HG02840 (cell line): ENCODE data around the gene STARD4.

Experiments
- ATAC-seq: cut with Tn5 transposase; IDR thresholded peaks from one replicate; pipeline ENCODE4 v1.9.1; 2021; ENCODE audit warnings: mild to moderate bottlenecking, moderate library complexity, moderate number of reproducible peaks; ENCODE audit not compliant: unreplicated experiment, low FRiP score

The STARD4 gene

DNA sequence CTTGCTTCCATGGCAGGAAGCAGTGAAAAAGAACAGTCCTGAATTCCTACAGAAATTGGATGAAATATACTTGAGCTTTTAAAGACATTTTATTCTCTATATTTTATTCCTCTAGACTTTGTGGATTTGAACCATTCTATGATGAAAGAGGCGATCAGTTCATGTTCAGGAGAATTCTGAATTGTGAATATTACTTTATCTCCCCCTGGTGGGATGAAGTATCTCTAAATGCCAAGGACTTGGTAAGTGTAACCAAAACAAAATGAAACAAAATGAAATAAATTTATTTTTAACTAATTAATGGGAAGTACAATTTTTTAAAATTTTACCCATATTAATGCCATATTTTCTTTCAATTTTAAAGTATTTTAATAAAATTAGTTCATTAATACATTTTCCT, 34.1 kb downstream of the STARD4 start:
- no peak for ATAC-seq

DNA sequence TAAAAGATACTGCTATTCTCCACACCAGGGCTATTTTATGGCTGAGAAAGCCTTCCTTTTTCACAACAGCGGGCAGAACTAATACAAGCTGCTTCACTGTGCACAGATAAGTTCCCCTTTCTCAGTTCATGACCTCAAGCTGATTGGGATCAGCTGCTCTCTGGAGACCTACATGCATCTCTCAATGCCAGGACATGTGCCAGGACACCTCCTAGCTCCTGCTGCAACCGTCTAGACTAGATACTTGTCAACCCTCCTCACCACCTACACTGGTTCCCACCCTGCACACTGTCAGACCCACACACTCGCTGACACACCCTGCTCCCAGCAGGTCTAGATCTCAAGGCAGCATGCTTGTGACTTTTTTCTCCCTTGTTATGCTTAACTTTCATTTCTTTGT, 39.8 kb downstream of the STARD4 start:
- no peak for ATAC-seq

DNA sequence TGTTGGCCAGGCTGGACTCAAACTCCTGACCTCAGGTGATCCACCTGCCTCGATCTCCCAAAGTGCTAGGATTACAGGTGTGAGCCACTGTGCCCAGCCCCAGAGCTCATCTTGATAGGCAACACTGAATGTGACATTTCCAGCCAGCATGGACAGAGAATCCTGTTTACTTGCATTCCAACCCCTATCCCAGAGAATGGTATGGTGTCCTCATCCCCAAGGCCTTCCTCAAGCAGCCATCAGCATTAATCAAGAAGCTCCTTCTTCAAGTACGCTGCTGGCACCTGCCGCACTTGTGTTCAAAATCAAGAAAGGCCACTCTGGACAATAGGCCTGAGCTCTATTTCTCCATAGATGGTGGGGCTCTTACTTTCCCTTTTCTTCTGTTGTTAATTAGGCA, 40.2 kb downstream of the STARD4 start:
- no peak for ATAC-seq

DNA sequence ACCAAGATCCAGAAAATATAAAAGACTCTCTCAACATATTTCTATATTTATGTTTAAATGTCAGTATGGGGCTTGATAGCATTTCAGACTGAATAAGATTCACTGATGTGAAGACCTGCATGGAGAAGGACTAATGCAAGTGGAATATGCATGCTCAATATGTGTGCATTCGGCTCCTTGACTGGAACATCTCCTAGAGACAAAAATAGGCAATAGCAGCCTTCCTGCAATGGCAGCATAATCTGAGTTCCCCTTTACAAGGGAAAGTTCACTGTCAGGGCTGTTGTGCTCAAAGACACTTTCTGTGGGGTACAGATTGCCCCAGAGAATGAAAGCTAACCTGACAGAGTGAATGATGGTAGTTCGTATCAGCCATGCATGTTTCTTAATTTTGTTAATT, 42.4 kb downstream of the STARD4 start:
- ATAC-seq = no peak

DNA sequence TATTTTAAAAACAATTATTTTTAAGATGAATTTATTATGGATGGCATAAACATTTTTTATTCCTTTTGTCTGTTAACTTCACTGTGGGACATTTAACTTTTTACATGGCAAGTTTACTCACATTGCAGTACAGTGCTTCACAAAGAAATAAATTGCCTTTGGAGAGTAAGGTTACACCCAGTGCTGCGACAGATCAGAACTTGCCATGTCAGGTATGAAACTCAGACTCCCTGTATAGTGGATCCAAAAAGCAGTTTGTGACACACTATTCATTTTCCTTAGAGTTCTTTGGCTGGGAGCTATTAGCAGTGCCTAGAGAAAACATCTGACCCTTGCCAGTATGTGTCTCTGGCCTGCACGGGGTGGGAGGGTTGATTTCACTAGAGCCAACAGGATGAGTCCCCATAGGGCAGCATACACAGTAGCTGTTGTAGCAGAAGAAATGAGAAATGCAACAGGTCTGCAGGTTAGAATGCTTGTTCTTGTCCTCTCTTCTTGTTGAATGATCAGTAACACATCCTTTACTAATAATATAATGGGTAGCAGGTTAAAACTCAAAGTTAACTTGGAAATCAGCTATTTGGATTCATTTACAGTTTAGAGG, 42.9 kb downstream of the STARD4 start:
- ATAC-seq = no peak

DNA sequence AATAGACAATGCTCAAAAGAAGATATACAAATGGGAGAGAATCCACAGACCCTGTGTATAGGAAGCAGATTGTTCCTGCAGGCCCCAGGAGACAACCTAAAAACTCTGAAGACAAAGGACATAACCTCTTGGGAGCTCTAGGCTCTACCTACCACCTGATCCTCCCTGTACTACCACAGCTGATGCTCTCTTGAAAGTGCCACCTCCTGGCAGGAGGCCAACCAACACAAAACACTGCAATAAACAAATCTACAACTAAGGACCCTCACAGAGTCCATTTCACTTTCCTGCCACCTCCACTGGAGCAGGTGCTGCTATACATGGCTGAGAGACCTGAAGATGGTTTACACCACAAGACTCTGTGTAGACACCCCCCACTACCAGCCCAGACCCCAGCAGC, 49.0 kb downstream of the STARD4 start:
- no peak for ATAC-seq

DNA sequence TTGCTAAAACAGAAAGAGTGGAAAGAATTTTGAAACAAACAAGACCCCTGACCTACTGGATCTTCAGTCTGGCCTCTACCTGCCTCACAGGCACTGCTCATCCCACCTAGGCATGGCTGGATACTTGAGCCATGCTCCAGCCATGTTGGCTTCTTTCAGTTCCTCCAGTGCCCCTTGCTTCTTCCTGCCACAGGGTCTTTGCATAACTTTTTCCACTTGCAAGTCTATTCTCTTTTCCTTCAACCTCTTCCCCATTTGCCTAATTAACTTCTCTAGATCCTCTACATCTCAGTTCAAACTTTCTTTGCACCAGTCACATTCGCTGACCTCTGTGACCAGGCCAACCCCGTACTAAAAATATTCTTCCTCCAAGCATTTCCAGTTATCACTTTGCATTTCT, 50.4 kb downstream of the STARD4 start:
- ATAC-seq = no peak

DNA sequence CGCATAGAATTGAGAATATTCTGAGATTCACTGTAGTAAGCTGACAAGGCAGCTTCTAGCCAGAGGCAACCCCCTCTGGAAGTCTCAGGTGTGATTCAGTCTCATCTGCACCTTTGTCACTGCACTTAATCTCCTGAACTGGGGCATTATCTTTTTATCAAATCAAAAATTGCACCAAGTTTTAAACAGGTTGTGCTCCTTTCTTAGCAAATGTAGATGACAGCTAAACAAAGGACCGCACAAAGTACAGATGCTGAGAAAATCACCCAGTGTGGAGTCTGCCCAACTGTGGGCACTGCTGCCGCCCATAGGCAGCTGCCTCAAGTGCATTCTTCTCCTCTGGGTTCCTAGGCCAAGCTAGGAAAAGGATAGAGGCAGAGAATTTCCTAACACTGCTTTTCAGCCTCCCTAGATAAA, 51.1 kb downstream of the STARD4 start:
- ATAC-seq = no peak

DNA sequence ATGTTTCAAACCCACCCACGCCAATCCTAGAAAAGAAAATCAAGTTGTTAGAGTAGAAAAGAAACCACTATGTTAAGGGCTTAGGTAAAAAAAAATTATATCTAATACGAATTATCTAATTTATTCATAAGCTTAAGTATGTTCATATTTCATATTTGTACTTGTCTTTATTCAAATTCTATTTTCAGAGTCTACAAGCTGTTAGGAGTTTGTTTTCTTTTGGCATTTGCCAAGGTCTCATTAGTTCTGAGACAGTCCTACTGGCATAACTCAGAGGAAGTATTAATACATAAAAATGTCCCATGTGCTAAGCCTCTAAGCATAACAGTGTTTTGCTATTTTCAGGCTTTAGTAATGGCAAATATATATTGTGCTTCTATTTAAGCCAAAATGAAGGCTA, 57.6 kb downstream of the STARD4 start:
- no peak for ATAC-seq

DNA sequence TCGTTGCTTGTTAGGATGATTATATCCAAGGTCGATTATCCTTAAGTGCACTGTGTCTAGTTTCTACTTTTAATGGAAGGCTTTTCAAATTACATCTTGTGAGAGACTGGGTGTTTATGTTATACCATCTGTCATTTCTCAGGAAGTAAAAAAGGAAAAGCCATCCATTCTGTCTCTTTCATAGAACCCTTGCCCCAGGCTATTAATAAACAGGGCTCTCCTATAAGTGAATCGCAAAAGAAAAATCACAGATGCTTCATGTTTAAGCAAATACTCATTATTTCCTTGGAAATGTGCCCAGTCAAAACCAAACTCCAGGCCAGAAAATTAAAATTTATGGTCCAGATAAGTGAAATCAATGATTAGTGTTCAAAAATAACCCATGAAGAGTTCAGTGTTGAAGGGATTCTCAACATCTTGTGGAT, 58.1 kb downstream of the STARD4 start:
- no peak for ATAC-seq

DNA sequence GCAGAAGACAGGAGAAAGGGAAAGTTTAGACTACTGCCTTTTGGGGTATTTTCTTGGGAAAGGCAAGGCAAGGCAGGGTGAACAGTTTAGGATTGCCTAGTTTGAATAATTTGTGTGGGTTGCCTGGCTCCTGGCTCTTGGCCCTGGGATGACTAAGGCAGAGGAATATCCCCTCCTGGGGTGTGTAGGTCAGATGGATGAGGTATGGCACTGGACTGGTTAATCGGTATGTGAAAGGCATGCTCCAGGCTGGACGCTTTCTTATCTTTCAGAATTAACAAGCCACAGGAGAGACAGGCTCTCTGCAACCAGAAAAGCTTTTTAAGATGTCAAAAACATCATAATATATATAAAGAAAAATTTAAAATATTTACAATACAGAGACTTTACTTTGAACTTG, 58.6 kb downstream of the STARD4 start:
- no peak for ATAC-seq

DNA sequence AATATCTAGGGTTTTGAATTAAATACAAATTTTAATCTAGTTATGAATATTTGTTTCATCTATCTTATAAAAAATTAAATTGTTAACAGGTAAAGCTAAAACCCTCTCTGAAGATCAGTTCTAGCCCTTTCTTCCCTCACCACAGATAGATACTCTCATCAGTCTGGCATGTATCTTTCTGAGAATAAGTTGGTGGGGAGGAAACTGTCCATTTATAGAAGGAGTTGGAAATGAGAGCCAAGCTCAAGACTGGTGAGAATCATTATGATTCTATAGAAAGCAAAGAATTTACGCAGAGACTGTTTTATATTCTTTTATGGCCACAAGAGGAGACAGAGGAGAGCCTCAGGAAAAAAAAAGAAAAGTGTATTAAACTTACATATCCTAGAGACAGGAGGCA, 59.0 kb downstream of the STARD4 start:
- ATAC-seq = no peak

DNA sequence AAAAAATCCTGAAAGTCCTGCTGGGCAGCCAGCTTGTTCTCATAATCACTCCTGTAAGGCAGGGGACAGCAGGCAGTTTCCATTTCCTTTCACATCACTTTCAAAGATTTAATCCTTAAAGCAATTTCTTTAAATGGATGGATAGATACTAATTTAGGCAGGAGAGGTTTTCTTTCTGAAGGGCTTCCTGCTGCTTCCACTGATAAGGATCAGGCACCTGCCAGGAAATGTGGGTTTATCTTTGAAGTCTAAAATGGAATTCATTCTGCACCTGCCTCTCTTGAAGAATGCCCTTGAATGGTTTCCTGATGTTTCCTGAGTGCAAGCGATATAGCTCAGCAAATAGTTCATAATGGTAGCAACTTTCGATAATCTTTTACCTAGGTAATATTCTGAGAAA, 64.5 kb downstream of the STARD4 start:
- no peak for ATAC-seq

DNA sequence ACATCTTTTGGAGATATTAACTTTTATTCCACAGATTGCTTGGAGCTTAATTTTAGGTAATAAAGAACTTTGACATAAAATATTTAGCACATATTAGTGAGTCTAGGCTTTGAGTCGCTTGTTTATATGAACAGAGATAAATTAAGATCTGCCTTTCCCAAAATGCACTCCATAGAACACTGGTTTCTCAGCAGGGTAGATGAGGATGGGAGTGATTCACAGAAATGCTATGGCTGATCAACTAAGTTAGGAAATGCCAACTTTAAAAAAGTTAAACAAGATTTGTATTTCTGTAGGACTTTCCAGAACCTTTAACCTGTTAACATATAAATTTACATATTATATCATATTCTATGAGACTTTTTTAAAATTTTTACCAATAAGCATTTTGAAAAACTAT, 65.2 kb downstream of the STARD4 start:
- no peak for ATAC-seq
